AG10803 (cell line): Measurements from ENCODE around the gene ATG5.

Experiments used
- DNase-seq: peaks from one replicate; pipeline ENCODE4 v3.0.0; 2010; ENCODE audit warnings: low read depth
- H3K4me3 ChIP-seq: 2 replicates; pipeline ENCODE4 v1.5.1; 2011; ENCODE audit warnings: mild to moderate bottlenecking, low read length, control low read depth
- TF ChIP-seq, protein P1 (sequence below): conservative IDR thresholded peaks from 2 replicates; pipeline ENCODE4 v1.5.1; 2011; ENCODE audit warnings: mild to moderate bottlenecking, low read length, control low read depth, inconsistent platforms

The ATG5 gene

DNA sequence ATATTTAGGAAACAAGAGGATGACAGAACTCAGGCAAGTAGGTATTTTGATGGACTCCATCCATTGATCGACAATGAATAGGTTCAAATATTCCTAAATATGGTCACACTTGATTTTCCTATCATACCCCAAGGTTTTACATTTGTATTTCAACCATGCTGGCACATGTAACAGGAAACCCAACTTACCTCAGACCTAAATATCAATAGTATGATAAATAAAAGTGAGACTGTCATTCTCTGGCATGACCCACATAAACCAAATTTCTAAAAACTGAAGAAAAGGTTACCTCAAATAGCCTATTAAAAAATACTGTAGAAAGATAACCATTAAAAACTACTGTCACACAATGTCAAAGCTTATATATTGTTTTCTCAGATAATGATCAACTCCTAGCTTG lies 142.1 kb downstream of the ATG5 start:
- no peak for DNase-seq
- no peak overlapping the region for H3K4me3 ChIP-seq
- TF ChIP-seq, protein P1, sequence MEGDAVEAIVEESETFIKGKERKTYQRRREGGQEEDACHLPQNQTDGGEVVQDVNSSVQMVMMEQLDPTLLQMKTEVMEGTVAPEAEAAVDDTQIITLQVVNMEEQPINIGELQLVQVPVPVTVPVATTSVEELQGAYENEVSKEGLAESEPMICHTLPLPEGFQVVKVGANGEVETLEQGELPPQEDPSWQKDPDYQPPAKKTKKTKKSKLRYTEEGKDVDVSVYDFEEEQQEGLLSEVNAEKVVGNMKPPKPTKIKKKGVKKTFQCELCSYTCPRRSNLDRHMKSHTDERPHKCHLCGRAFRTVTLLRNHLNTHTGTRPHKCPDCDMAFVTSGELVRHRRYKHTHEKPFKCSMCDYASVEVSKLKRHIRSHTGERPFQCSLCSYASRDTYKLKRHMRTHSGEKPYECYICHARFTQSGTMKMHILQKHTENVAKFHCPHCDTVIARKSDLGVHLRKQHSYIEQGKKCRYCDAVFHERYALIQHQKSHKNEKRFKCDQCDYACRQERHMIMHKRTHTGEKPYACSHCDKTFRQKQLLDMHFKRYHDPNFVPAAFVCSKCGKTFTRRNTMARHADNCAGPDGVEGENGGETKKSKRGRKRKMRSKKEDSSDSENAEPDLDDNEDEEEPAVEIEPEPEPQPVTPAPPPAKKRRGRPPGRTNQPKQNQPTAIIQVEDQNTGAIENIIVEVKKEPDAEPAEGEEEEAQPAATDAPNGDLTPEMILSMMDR: no peak

DNA sequence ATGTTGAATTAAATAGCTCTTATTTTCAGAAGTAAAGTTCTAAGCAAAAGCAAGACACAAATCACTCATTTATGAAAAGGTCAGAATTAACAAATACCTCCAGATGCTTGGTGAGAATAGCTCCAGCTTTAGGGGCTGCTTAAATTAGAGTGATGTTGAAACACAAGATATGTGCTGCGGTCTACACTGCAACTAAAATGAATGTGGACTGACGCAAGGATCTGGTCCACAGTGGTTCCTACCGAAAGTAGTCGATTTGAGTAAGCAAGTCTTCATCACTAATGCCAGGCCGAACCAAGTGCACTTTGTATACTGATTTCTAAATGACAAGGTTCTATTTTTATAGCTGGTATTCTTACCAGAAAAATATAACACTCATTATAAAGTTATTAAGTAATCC lies 143.1 kb downstream of the ATG5 start:
- DNase-seq: peak; percentile 29
- TF ChIP-seq, protein P1: no peak
- no peak overlapping the region for H3K4me3 ChIP-seq

DNA sequence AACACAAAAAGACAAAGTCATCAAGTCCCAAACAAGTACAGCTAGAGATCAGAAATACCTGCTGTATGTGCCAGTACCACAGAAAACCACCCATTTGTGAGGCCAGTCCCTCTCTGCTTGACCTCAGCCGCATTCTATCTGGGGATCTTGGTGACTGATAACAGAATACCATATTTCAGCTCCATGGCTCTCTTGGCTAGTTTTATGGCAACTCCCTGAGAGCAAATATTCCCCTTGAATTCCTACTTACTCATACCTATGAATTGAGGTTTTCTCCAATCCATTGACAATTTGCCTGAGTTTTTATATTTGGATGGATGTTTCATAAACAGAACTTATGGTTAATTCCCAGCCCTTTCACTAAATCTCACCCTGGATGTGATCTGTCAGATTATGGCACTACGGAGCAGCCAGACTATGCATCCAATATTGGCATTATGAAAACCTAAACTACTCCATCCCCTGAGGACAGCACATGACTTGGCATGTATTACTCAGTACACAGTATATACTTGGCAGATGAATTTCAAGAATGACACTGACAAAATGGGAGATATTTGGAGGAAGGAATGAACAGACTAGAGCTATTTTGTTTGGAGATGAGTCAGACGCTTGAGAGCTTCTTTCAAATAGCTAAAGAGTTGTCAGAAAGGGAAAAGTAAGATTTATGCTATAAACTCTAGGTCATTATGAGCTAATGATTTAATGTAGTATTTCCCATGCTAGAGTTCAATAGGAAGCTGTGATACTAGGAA lies 143.7 kb downstream of the ATG5 start:
- peak; percentile 85 for DNase-seq
- H3K4me3 ChIP-seq: no peak overlapping the region
- TF ChIP-seq, protein P1: no peak

DNA sequence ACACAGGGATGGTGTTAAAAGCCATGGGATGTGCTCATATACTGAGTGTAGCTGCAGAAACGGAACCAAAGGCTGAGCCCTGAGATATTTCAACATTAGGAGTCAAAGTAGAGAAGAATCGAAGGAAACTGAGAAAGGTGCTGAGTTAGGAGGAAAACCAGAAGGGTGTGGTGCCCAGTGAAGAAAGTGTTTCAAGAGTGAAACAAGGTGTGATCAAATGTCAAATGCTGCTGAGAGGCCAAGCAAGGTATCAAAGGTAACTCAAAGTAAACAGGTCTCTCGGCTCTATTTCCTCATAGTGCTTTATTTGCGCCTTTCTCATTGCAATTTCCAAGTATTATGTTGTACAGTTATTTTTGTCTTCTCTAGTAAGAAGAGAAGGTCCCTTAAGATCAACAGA lies 145.4 kb downstream of the ATG5 start:
- DNase-seq: no peak
- no peak overlapping the region for H3K4me3 ChIP-seq
- TF ChIP-seq, protein P1: no peak

DNA sequence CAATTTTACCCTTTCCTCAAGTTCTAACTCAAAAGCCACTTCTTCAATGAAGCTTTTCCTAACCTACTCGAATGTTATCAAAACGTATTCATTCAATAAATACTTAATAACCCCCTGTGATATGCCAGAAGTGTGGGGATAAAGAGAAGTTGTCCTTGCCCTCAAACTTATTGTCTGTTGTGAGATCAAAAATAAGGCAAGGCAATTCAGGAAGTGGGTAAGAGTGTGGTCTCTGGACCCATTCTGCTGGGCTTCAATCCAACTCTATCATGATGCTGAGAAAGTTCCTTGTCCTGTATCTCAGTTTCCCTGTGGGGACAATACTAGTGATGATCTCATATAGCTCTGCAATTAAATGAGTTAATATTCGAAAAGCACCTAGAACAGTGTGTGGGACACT lies 146.7 kb downstream of the ATG5 start:
- TF ChIP-seq, protein P1: no peak
- H3K4me3 ChIP-seq: no peak overlapping the region
- DNase-seq: no peak

DNA sequence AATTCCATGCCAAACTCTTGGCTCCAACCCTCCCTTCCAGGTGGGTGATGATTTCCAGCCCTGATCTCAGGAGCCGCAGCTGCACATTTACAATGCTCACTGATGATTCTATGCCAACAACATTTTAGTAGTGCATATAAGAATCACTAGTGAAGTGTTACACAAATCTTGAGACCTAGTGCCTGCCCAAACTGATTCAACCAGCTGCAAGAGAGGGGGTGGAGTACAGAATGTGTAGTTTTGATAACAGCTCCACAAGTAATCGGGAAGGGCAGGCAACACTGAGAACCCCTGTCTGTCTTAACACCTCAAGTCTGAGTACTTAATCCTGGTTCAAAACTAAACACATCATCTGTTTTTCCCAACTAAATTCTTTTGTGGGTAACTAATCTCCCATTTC lies 147.8 kb downstream of the ATG5 start:
- no peak for DNase-seq

More for the DNA sequence above, 147.8 kb downstream of the ATG5 start:
- H3K4me3 ChIP-seq: no peak overlapping the region
- TF ChIP-seq, protein P1: no peak
